Activated effector memory CD4-positive, alpha-beta T cell treated with Interleukin-2 at 50 U/mL for 16 hours (primary cell): Measurements from ENCODE around the gene SNX14.
"Not testable (repeated sequence)": the region's sequence is repeated elsewhere in the genome, so short reads cannot be mapped to it uniquely, and the experiment has no call there.

Experiments
- DNase-seq: peaks from one replicate; pipeline ENCODE4 v3.0.0-alpha.2; 2020

Gene SNX14, protein sequence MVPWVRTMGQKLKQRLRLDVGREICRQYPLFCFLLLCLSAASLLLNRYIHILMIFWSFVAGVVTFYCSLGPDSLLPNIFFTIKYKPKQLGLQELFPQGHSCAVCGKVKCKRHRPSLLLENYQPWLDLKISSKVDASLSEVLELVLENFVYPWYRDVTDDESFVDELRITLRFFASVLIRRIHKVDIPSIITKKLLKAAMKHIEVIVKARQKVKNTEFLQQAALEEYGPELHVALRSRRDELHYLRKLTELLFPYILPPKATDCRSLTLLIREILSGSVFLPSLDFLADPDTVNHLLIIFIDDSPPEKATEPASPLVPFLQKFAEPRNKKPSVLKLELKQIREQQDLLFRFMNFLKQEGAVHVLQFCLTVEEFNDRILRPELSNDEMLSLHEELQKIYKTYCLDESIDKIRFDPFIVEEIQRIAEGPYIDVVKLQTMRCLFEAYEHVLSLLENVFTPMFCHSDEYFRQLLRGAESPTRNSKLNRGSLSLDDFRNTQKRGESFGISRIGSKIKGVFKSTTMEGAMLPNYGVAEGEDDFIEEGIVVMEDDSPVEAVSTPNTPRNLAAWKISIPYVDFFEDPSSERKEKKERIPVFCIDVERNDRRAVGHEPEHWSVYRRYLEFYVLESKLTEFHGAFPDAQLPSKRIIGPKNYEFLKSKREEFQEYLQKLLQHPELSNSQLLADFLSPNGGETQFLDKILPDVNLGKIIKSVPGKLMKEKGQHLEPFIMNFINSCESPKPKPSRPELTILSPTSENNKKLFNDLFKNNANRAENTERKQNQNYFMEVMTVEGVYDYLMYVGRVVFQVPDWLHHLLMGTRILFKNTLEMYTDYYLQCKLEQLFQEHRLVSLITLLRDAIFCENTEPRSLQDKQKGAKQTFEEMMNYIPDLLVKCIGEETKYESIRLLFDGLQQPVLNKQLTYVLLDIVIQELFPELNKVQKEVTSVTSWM

DNA sequence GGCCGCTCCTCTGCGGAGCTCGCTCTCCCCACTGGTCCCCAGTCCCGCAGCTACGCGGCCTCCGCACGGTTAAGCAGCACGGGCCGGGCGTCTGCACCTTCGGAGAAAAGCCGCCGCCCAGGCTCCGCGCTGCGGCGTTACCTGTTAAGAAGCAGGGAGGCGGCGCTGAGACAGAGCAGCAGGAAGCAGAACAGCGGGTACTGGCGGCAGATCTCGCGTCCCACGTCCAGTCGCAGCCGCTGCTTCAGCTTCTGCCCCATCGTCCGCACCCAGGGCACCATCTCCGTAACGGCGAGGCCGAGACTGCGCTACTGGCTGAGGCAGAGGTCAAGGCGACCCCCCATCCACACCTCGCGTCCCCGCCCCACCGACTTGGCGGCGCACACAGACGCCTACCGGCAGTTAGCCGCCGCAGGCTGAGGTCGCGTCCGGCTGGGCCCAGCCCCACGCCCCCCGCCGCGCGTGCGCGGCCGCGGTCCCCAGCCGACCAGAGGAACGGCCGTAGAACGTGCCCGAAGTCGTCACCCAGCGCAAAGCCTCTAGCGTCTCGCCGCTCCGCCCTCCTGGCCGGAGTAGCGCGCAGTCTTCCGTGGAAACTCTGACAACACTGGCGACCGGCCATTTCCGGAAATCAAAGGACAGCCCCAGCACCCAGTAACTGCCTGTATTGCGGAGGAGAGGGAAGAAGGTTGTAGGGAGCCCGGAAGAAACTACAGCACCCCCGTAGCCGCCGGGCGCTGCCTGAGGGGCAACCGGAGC, at the start of gene SNX14:
Gene SNX14 (minus strand): TSS at position 421 of the 759 bp plus-strand sequence. CDS start 140 bp downstream, at position 281.
- DNase-seq, result peak; percentile 67

DNA sequence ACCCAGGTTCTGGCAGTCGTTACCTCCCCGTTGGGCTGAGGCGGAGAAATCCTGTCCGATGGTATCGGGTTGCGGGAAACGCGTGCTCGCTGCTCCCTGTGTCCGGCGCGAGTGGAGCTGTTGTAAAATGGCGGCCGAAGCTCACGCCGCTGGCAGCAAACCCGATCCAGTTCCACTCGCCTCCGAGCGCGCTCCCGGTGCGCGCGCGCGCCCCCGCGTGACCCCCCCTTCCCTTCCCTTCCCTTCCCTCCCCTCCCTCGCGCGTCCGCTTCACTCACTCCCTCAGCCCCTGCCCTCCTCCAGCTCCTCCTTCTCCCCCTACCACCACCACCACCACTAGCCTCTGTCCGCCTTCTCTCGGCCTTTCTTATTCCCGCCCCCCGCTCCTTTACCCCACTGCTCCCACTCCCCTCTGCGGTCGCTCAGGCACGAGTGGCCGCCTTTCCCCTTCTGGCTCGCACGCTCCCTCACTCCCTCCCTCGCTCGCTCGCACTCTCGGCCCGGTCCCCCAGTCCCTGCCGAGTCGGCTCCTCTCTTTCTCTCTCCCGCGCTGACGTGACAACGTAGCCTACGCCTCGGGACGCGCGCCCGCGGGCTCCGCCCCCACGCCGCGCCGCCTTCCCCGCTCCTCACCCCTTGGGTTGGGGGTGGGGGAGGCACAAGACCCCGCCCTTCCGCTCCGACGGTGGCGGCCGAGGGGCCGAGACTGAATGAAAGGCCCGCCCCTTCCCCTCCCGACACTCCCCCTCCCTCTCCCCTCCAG, 49.3 kb upstream of the SNX14 start, which contains the start of gene SYNCRIP:
Gene SYNCRIP (minus strand): TSS at position 113 of the 763 bp plus-strand sequence. CDS start 1,447 bp downstream, outside the sequence.
- peak; percentile 98 for DNase-seq

DNA sequence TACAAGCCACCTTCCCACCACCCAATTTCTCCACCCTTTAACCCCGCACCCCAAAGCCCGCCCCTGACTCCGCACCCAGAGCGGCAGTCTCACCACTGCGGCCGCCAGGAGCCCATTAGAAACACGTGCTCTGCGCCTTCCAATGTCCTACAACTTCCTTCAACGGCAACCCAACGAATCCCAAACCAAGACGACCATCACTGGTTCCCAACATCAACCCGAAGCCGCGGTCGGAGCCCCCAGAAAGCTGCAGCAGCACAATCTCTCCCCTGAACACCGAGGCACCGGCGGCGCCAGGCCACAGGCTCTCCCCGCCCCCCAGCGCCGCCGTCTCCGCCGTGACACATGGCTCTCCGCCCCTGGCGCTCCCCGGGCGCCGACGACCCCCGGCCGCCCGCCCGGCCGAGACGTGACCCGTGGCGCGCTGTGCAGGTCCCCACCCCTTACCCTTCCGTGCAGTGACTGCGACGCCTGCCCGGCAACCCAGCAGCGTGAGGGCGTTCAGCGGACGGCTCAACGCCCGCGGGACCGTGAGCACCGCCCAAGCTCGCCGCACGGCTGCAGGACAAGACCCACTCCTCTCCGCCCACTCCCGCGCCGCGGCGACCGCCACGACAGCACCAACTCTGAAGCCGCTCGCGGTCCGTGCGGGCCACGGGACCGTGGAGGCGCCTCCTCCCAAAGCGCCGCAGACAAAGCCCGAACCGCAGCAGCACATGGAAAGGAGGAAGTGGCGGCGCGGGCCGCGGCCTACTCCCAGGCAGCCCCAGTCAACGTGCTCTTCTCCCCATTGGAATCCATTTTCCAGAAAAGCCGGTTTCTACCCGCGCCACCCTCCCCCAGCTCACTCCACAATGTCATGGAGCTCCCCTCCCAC, 48.5 kb upstream of the SNX14 start:
- peak; percentile 35 for DNase-seq

DNA sequence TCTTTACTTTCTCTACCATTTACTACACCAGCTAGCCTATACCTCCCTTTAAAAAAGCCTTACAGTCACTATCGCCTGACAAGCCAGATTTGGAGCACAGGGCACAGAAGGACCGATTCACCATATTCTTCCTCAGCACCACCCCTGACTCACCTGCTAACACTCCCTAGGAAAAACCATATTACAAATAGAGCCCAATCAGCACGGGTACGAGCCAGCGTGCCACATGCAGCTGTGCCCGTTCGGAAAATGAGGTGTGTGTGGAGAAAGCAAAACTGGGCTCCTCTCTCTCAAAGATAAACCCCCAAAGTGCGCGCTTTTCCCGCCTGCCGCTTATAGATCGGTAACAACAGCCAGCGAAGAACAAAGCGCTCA, 47.9 kb upstream of the SNX14 start:
- DNase-seq, result no peak

DNA sequence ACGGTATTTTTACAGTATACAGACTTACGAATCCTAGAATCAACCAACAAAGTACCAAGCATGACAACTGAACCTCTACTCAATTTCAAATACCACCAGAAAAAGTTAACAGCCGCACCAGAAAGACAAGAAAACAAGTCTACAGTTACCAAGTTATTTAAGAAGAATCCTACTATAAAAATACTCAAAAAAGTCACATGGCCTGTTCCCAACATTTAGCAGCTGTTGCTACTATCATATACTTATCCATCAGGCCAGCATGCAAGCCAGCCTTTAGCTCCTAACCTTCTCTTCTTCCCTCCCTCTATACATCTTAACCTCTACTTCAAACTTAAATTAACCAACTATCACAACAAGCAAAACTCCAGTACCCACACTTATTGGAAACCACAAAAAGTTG, 47.2 kb upstream of the SNX14 start:
- no peak for DNase-seq

DNA sequence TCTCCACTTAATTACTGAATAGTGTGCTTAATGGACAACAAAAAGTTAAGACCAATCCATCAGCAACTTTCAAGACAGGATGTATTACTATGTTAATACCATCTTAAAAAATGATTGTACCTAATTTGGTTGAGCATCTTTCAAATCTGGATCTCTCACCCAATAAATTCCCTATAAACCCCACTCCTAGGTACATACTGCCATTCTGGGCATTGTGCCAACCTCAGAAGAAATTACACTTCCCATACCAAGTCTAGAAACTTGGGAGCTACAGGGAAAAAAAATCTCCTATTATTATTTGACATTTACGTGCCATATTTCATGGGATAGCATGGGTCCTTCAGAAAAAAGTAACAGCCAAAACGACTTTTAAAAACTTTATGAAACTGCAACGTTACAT, 43.9 kb upstream of the SNX14 start:
- DNase-seq, result no peak

DNA sequence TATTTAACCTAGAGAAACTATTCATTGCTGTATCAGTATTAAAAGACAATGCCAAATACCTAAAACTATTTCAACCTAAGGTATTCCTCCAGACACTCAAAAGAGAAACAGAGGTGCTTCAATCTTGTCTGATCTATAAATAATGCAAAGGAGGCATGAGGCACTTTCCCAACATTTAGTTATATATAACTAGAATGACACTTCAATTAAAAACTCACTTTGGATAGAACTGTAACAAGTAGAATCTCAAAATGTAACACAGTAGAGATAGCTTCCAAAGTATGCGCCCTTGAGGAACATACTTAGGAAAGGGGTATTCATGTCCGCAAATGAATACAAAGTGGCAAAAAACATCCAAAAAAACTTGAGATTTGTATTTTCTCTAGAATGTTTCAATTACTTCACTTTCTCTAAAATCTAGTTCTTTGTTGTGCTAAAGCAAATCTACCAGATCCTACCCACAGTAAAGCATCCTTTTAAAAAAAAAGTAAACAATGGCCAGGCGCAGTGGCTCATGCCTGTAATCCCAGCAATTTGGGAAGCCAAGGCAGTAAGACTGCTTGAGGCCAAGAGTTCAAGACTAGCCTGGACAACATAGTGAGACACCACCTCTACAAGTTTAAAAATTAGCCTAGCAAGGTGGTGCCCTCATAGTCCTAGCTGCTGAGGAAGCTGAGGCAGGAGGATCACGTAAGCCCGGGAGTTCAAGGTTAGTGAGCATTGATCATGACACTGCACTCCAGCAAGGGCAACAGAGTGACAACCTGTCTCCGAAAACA, 38.7 kb upstream of the SNX14 start:
- DNase-seq, result no peak

DNA sequence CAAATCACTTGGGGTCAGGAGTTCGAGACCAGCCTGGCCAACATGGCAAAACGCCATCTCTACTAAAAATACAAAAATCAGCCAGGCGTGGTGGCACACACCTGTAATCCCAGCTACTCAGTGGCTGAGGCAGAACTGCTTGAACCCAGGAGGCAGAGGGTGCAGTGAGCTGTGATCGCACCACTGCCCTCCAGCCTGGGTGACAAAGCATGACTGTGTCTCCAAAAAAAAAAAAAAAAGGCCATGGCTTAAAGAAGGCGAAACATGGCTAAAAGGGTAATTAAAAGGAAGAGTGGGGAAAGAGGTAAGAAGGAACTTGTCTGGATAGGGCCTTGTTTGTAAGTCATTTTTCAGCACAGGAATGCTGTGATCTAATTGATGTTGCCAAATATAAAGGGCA, 37.5 kb upstream of the SNX14 start:
- not testable (repeated sequence) for DNase-seq

DNA sequence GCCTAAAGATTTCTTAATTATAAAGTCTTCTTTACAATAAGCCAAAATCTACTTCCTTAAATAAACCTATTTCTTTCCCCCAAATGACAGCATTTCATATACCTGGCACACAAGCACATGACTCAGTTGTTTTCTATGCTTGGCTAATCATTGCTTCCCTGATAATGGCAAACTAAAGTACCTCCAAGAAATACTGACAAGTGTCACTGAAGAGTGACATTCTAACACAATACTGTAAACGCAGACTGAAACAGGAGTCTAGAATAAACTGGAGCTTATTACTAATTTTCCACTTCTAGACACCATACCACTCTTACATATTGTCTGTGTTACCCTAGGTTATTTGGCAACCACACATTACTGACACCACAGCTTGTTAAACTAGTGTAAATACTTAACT, 34.7 kb upstream of the SNX14 start:
- no peak for DNase-seq

DNA sequence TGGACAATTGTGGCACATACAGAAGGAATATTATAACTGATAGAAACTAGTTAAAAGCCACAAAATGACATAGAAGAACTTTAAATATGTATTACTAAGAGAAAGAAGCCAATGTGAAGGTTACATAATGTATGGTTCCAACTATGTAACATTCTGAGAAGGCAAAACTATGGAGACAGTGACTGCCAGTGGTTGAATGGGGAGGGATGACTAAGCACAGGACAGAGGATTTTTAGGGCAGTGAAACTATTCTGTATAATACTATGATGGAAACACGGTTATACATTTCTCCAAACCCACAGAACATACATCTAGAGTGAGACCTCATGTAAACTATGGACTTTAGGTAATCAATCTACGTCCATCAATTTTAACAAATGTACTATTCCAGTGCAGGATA, 26.6 kb upstream of the SNX14 start:
- no peak for DNase-seq

DNA sequence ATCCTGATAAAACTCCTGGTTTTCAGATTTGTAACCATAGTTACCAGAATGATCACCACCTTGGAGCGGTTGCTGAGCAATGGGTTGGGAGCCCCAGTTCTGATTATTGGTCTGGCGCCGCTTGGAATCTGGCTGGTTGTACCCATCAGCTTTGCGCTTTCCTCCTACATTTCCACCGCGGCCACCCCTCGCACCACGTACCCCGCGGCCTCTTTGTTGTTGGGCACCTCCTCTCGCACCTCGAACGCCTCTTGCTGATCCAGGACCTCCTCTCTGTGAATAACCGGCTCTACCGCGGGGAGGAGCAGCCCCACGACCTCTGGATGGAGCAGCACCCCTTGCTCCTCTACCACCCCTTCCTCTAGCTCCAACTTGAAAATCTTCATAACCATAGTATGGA, 21.1 kb upstream of the SNX14 start:
- no peak for DNase-seq

DNA sequence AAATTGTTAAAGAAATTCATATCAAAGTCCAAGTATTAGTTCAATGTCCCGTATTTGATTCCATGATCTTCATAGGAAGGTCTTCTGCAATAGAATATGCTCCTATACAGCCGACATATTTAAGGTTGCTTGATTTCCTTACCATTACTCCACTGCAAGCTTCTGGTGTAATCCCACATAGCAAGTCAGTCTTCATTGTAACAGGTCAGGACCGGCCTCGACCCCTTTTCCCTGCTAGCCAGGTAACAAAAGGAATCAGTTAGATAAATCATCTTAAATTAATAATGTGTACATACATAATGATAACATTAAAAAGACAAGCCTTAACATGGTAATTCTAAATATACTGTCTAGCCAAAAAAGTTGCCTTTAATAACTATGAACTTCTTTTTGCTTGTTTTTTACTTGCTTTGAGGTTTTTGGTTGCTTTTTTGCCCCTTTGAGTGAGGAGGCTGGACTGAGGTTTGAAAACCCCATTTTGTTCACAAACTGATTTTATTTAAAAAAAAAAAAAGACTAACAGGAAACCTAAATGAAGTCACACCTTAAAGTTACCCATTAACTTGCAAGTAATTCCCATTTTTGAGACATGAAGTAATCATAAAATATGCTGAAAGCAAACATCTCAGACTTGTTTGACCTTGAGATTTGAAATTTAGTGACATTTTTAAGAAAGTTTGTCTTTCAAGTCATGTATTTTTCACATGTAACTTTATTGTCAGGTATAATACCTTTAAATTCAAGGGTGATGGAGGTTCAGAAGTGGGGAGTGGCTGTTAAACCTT, 19.2 kb upstream of the SNX14 start:
- no peak for DNase-seq

DNA sequence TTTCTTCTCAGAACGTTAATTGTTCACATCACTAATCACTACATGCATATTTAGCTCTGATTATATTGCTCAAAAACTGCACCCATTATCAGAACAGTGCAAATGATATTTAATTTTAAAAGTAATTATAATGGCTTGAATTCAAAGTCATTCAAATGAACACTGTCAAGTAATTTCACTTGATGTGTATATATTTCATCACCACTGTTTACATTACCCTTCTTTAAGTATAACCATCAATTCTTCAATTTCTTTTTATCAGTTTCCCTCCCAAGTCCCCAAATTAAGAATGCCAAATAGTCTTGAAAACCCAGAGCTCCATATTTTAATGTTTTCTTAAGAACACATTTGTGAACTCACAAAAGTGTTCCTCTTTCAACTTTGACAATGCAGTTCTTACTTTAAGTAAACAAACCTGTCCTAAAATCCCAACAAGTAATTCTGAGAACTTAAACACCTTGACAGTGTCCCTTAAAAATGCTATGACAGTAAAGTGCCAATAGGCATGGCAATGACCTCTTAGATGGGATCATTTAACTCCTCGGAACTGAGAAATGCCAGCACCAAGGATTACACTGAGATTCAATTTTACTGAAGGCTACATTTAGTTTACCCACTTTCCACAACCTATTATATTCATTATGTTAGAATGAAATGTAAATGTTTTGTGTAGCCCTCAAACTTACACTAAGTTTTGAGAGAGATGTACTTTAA, 16.7 kb upstream of the SNX14 start:
- DNase-seq, result no peak

DNA sequence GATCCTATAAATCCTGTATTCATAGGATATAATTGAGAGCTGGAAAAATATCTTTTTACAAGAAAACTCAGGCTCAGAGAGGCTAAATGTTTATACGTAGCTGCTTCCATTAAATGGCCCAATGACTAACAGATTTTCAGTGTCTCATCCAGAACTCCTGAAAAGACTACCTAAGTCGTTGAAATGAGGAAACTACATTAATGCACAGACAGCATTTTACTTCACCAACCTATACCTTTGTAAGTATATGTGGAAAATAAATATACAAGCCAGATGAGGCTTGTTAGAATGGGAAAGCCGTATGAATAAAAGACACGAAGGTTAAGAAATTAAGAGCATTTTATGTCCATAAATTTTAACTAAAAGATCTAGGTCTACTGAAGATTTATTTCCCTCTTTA, 8.4 kb upstream of the SNX14 start:
- DNase-seq, result no peak

DNA sequence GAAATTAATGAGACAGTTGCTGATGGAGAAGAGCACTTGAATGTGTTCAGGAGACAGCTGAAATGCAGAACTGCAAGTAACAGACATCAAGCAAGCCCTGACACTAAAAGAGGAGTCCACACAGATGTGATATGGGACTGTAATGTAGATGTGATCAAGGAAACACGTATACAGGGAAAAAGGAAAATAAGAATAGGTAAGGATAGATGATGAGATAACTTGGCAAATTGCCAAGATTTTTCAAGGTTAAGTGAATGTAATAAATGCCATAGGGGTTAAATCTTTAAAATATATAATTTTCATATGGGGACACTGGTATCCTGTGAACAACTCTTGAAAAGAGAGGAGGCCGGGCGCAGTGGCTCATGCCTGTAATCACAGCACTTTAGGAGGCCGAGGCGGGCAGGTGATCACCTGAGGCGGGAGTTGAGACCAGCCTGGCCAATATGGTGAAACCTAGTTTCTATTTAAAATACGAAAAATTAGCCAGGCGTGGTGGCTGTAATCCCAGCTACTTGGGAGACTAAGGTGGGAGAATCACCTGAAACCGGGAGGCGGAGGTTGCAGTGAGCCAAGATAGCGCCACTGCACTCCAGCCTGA, 7.2 kb upstream of the SNX14 start:
- no peak for DNase-seq

DNA sequence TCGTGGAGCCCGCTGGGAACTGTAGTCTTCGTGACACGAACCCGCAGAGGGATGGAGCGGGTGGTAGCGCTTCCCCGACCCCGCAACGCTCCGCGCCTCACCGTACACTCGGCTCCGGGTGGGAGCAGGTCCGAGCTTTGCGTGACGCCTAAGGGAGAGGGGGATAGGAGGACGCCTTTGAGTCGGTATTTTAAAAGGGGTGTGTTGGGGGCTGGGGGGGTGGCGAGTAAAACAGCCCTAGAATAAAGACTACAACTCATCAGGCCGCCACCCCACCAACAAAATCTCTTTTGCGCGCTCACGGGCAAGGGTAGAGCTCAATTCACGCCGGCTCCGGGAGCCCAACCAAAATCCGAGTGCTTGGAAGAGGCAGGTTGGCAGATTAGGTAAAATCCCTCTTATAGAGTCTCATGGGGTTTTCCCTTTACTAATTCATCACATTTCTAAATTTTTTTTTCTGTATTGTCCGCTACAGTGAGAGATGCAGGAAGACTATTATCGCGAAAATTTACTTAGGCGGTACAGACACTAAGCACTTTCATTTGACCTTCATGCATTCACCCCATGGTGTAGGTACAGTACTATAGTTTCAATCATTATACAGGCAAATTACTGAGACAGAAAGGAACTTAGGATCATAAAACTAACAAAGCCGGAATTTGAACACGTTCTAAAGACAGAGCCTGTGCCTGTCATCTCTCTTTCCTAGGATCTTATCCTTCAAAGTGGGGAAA, 706 bp upstream of the SNX14 start:
- DNase-seq, result no peak

DNA sequence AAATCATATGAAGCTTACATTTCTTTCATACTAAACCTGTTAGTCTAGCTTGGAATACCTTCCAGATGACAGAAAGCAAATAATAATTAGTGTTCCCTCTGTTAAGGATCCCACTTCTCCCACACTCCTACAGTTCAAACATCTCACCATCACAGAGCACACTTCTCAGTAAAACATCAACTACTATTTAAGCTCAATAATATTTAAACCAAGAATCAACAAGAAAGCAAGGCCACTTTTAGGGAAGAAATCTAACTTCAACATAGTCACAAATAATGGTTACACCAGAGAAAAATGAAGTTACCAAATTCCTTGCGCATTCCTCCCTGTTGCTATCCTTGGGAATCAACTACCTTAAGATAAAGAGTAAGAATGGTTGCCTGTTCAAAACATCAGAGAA, 1.6 kb downstream of the SNX14 start:
- DNase-seq, result no peak

DNA sequence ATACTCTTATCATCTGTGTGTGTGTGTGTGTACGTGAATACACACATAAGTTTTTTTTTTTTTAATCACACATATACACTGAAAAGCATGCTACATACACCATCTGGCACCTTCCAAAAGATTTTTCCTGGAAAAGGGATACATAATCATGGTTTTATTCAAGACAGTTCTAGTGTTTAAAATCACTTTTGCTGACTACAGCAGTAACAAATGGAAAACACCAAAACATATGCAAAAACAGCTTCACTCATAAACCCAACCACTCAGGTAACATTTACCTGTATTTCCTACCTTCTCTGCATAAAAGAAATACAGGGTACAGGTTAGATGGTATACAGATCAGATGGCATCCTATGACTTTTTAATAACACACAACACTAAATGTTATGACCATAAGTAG, 2.5 kb downstream of the SNX14 start:
- DNase-seq, result no peak
